ENCODE results near the gene KIRREL1. TPM values are rescaled to one million over a fixed set of nuclear protein-coding genes. Genes with fewer than 3 reads are reported as not detected.
"Not testable (repeated sequence)": the region's sequence is repeated elsewhere in the genome, so short reads cannot be mapped to it uniquely, and the experiment has no call there.

The KIRREL1 gene
- total RNA-seq, 1 experiment from 2014 or later: 123 TPM

DNA sequence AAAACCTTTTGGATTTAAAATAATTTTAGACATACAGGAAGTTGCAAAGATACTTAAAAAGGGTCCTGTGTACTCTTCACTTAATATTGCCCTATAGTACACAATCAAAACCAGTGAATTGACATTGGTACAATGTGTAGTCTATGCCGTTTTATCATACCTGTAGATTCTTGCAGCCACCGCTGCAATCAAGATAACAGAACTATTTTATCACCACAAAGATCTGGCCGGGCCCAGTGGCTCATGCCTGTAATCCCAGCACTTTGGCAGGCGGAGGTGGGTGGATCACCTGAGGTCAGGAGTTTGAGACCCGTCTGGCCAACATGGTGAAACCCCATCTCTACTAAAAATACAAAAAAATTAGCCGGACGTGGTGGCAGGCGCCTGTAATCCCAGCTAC is 135.1 kb downstream of the KIRREL1 start:
- DNase-seq (ENCODE audit: low read depth in 1 of 2, low spot score in 2 of 2); H3K36me3 ChIP-seq; H3K27me3 ChIP-seq (replicated peaks); H3K4me3 ChIP-seq; H3K9me3 ChIP-seq (replicated peaks); H3K4me1 ChIP-seq (replicated peaks); H3K27ac ChIP-seq: not testable (repeated sequence)

DNA sequence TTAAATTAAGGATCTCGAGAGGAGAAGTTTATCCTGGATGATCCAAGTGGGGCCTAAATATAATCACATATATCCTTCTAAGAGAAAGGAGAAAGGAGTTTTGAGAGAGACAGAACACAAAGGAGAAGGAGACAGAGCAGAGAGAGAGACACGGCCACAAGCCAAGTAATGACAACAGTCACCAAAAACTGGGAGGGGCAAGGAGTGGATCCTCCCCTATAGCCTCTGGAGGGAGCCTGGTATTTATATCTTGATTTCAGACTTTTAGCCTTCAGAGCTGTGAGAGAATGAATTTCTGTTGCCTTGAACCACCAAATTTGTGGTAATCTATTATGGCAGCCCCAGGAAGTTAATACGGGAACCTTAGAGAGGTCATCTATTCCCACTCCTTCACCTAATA is 137.8 kb downstream of the KIRREL1 start:
- DNase-seq (ENCODE audit: low read depth in 1 of 2, low spot score in 2 of 2): no peak
- Histone ChIP-seq H3K36me3 (no peaks in the 10 kb centered on the region), H3K9me3 (replicated peaks) (no peaks in the 10 kb centered on the region), H3K4me1 (replicated peaks) (no peaks in the 10 kb centered on the region), H3K4me3 (no peak overlapping the region), H3K27ac (no peak overlapping the region), H3K27me3 (replicated peaks) (no peaks in the 10 kb centered on the region; the same call in 1 of the 2 replicates)

DNA sequence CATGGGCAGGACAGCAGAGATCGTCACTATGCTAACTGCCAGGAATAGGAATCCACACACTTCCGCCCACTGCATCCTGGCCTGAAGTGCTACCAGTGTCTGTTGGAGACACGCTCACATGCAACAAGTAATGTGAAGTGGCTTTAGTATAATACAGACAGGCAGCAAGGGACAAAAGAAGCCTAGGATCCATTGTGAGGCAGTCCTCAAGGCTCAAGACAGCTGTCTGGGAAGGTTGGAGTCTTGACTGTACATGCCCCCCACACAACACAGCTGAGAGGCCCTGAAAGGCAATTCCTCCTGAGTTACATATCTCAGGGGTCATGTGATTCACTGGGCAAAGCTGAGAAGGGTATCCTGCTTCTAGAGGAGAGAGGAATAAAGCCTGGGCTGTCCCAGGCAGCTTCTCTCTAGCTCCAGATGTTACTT is 147.3 kb downstream of the KIRREL1 start:
- Histone ChIP-seq H3K4me1 (replicated peaks) (0 out of 2 replicates have a peak, but pooled peaks cover under 1% of the 10 kb centered on the region), H3K27me3 (replicated peaks) (0 out of 2 replicates have a peak, but pooled peaks cover 7% of the 10 kb centered on the region), H3K9me3 (replicated peaks) (no peaks in the 10 kb centered on the region), H3K4me3 (no peak overlapping the region), H3K27ac (no peak overlapping the region), H3K36me3 (no peaks in the 10 kb centered on the region)
- DNase-seq (ENCODE audit: low read depth in 1 of 2, low spot score in 2 of 2): no peak

DNA sequence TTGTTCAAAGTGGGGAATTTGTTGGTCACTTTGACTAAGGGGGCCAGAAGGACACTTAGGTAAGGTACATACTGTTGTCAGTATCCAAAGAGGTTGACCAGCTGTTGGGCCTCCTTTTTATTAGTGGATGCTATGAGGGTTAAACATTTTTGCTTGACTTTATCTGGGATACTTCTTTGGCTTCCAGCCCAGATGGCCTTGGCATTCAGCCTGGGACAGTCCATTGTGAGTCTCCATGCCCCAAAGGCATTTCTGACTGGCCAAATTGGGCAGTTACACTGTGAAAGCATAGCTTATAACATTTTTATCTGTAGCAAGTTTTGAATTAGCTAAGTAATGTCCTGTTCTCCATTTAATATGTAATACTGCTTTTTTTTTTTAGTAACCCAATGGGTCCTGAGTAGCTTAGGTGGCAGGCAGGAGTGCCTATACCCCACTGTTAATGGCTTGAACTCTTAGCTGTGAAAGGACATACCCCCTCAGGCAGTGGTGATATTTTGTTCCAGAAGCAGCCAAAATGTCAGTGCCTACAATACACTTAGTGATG is 151.8 kb downstream of the KIRREL1 start:
- DNase-seq (ENCODE audit: low read depth in 1 of 2, low spot score in 2 of 2): no peak
- no peak overlapping the region for H3K4me3 ChIP-seq
- H3K27me3 ChIP-seq (replicated peaks): no peaks in the 10 kb centered on the region
- peaks cover 14% of the 10 kb centered on the region for H3K4me1 ChIP-seq (replicated peaks)
- H3K36me3 ChIP-seq: no peaks in the 10 kb centered on the region
- H3K9me3 ChIP-seq (replicated peaks): no peaks in the 10 kb centered on the region
- H3K27ac ChIP-seq: no peak overlapping the region

DNA sequence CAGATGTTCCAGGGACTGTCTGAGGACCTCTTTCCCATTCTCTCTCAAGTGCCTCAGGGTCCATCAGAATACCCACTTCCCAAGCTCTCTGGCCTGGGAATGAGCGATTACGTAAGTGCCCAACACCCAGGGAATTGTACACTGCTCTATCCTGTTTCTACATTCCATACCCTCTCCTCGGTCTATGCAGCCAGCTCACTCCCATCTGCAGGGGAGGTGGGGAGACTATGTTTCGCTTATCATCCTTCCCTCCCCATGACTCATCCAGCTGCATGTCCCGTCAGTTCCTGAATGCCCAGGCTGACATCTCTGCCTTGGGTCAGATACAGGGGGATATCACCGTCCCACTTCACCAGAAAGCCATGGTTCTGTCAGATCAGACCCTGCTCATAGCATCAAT is 152.7 kb downstream of the KIRREL1 start:
- peaks cover 14% of the 10 kb centered on the region for H3K4me1 ChIP-seq (replicated peaks)
- no peak for DNase-seq (ENCODE audit: low read depth in 1 of 2, low spot score in 2 of 2)
- H3K36me3 ChIP-seq: no peaks in the 10 kb centered on the region
- H3K4me3 ChIP-seq: no peak overlapping the region
- no peaks in the 10 kb centered on the region for H3K9me3 ChIP-seq (replicated peaks)
- no peak overlapping the region for H3K27ac ChIP-seq
- no peaks in the 10 kb centered on the region for H3K27me3 ChIP-seq (replicated peaks)

DNA sequence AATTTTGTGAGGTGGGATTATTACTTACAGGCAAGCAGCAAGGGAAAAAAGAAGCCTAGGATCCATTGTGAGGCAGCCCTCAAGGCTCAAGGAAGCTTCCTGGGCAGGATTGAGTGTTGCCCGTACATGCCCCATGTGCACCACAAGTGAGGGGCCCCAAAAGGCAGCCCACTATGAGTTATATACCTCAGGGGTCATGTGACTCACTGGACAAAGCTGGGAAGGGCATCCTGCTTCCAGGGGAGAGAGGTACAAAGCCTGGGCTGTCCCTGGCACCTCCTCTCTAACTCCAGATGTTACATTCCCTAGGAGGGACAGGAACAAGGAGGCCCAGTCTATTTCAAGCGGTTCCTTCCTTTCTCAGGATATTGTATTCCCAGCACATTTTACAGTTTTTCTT is 153.3 kb downstream of the KIRREL1 start:
- Histone ChIP-seq H3K27ac (no peak overlapping the region), H3K9me3 (replicated peaks) (no peaks in the 10 kb centered on the region), H3K4me1 (replicated peaks) (peaks cover 14% of the 10 kb centered on the region), H3K27me3 (replicated peaks) (no peaks in the 10 kb centered on the region), H3K4me3 (no peak overlapping the region), H3K36me3 (no peaks in the 10 kb centered on the region)
- DNase-seq (ENCODE audit: low read depth in 1 of 2, low spot score in 2 of 2): no peak

DNA sequence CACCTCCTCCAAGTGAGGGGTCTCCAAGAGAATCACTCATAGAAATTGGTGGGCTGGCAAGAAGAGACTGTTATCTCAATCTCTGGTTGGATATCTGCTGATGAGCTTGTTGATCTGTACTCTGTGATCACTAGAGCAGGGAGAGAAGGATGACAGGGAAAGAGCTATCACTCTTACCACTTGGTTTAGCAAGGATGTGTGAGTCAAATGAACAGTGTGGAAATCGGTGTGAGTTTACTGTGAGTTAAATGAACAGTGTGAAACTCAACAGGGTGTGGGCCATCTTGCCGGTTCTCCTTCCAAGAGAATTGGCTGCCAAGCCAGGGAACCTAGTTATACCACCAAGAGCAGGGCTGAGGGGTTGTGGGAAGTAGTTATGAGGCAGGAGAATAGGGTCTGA is 154.0 kb downstream of the KIRREL1 start:
- Histone ChIP-seq H3K4me1 (replicated peaks) (peaks cover 14% of the 10 kb centered on the region), H3K27me3 (replicated peaks) (no peaks in the 10 kb centered on the region), H3K4me3 (no peak overlapping the region), H3K27ac (no peak overlapping the region), H3K36me3 (no peaks in the 10 kb centered on the region), H3K9me3 (replicated peaks) (no peaks in the 10 kb centered on the region)
- DNase-seq (ENCODE audit: low read depth in 1 of 2, low spot score in 2 of 2): no peak

DNA sequence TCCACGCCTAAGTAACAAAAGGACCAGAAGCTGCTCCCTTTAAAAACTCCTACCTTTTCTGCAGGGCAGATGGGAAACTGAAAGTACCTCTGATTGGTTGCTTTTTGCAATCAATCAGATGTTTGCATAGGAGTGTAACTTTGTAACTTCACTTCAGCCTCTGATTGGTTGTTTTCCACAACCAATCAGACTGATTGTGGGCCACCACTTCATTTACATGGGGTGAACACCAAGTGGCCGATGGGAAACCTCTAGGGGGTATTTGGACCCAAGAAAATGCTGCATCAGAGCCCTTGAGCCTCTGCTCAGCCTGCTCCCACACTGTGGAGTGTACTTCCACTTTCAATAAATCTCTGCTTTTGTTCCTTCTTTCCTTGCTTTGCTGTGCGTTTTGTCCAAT is 154.4 kb downstream of the KIRREL1 start:
- Histone ChIP-seq H3K4me3 (no peak overlapping the region), H3K27ac (no peak overlapping the region), H3K36me3 (no peaks in the 10 kb centered on the region), H3K27me3 (replicated peaks) (no peaks in the 10 kb centered on the region), H3K4me1 (replicated peaks) (peaks cover 14% of the 10 kb centered on the region), H3K9me3 (replicated peaks) (no peaks in the 10 kb centered on the region)
- DNase-seq (ENCODE audit: low read depth in 1 of 2, low spot score in 2 of 2): no peak

DNA sequence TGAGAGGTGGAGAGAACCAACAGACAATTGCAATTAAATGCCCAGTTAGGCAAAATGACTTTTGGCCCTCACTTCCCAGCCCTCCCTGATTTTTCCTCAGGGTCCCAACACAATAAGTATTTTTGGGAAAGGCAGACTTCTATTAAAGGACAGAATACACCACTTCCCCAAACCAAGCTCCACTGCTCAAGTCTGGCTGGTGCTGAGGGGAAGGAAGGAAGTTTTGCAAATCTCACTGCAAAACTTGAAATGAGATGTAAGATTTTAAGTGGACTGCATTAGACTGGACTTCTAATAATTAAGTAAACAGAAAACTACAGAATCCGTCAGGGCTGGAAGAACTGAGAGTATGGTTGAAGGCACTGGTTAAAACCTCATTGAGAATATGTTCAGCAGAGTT is 155.0 kb downstream of the KIRREL1 start:
- H3K9me3 ChIP-seq (replicated peaks): no peaks in the 10 kb centered on the region
- DNase-seq (ENCODE audit: low read depth in 1 of 2, low spot score in 2 of 2): no peak
- H3K27me3 ChIP-seq (replicated peaks): no peaks in the 10 kb centered on the region
- no peak overlapping the region for H3K27ac ChIP-seq
- H3K4me1 ChIP-seq (replicated peaks): peaks cover 18% of the 10 kb centered on the region
- no peaks in the 10 kb centered on the region for H3K36me3 ChIP-seq
- no peak overlapping the region for H3K4me3 ChIP-seq

DNA sequence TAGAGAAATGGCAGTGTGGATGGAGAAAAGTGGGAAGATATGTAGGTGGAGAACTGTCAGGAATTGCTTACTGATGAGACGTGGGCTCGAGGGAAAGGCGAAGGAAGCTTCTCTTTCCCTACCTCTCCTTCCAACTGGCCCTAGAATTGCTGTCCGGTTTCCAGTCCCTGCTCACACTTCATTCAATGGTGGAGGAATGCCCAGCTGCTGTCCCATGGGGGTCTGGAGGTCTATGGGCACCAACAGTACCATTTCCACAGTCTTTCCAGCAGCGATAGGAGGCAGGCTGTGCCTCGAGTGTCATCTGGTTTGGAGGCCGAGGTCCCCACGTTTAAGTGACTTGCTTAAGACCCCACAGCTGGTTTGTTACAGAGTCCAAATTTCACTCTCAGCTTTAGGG is 155.7 kb downstream of the KIRREL1 start:
- no peak for DNase-seq (ENCODE audit: low read depth in 1 of 2, low spot score in 2 of 2)
- Histone ChIP-seq H3K4me1 (replicated peaks) (peaks cover 18% of the 10 kb centered on the region), H3K4me3 (peak overlapping the region; percentile 23), H3K9me3 (replicated peaks) (no peaks in the 10 kb centered on the region), H3K27me3 (replicated peaks) (no peaks in the 10 kb centered on the region), H3K27ac (no peak overlapping the region), H3K36me3 (no peaks in the 10 kb centered on the region)

Other genes starting within 250 kb of the KIRREL1 start
- gene FCRL2, start 216.5 kb upstream of the KIRREL1 start, total RNA-seq (2014; rRNA removed; shearing (Covaris generic)): not detected in 2 replicates
- gene FCRL1, start 173.5 kb upstream of the KIRREL1 start, total RNA-seq (2014; rRNA removed; shearing (Covaris generic)): not detected in 2 replicates
- not detected in 2 replicates for gene CD5L, start 151.8 kb upstream of the KIRREL1 start, total RNA-seq (2014; rRNA removed; shearing (Covaris generic))
- not detected in 2 replicates for gene CD1D, start 187.2 kb downstream of the KIRREL1 start, total RNA-seq (2014; rRNA removed; shearing (Covaris generic))